VCaP (cell line): ENCODE measurements around the gene BCL2L1.

Experiments
- H3K27ac ChIP-seq: fragments of 450-650 bp; 2 replicates; pipeline ENCODE4 v1.5.1; 2017
- CTCF ChIP-seq: fragments of 450-650 bp; conservative IDR thresholded peaks from 2 replicates; pipeline ENCODE4 v1.5.1; 2017; ENCODE audit warnings: mild to moderate bottlenecking, moderate library complexity

BCL2L1 gene

GRCh38 chr20:31693987-31694661, 28.5 kb downstream of the BCL2L1 start:
- no peak overlapping the region for H3K27ac ChIP-seq
- TF ChIP-seq CTCF = no peak

GRCh38 chr20:31693402-31693801, 29.3 kb downstream of the BCL2L1 start:
- no peak overlapping the region for H3K27ac ChIP-seq
- no peak for TF ChIP-seq CTCF

DNA sequence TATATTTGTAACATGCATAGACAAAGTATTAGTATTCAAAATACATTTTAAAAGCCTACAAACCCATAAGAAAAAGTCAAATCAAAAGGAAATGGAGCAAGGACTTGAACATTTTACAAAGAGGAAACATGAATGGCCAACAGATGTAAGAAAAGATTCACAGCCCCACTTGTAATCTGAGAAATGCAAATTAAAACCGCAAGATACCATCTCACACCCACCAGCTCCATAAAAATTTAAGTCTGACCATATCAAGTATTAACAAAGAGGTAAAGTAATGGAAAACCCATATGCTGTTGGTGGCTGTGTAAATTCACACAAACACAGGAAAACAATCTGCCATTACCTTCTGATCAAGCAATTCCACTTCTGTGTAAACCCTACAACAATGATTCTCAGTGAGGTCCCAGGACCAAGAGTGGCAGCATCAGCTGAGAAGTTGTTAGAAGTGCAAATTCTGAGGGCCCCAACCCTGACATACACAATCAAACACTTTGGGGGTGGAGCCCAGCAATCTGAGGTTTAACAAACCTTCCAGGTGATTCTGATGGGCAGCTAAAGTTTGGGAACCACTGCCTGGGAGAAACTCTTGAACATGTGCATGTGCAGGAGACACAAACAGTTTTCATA, 30.9 kb downstream of the BCL2L1 start:
- no peak for TF ChIP-seq CTCF
- H3K27ac ChIP-seq = peak overlapping the region; percentile 22; the same call in 1 of the 2 replicates

DNA sequence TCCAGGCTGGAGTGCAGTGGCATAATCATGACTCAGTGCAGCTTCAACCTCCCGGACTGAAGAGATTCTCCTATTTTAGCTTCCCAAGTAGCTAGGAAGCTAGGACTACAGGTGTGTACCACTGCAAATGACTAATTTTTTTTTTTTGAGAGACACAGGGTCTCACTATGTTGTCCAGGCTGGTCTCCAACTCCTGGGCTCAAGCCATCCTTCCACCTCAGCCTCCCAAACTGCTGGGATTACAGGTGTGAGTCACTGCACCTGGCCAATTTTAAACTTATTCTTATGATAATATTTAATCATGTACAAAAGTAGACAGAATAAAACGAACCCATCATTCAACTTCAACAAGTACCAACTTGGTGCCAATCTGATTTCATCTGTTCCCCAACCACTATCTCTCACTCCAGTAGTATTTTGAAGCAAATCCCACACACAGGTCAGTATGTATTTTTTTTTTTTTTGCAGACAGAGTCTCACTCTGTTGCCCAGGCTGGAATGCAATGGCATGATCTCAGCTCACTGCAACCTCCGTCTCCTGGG, 32.5 kb downstream of the BCL2L1 start:
- H3K27ac ChIP-seq = no peak overlapping the region
- no peak for TF ChIP-seq CTCF

DNA sequence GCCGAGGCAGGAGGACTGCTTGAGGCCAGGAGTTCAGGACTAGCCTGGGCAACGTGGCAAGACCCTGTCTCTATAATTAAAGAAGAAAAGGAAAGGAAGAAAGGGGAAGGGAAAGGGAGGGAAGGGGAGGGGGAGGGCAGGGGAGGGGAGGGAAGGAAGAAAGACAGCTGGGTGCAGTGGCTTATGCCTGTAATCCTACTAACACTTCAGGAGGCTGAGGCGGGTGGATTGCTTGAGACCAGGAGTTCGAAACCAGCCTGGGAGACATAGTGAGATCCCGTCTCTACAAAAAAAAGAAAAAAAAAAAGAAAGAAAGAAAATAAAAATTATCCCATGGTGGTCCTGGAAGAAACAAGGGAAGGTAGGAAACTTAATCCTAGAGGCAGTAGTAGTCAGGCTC, 33.5 kb downstream of the BCL2L1 start:
- no peak overlapping the region for H3K27ac ChIP-seq
- no peak for TF ChIP-seq CTCF

- TF ChIP-seq CTCF = no peak
- H3K27ac ChIP-seq = no peak overlapping the region
Observed at GRCh38 chr20:31687777-31688176, 34.9 kb downstream of the BCL2L1 start.

GRCh38 chr20:31685853-31686643, 36.6 kb downstream of the BCL2L1 start:
- no peak overlapping the region for H3K27ac ChIP-seq
- TF ChIP-seq CTCF = no peak
